ENCODE results near the gene C14orf180.

Gene C14orf180

GRCh38 chr14:104579507-104579906 lies at the start of gene C14orf180:
C14orf180 (plus strand) TSS chr14:104579764; CDS start chr14:104586431, 6,667 bp downstream.
- DNase-seq, result no peak

- no peak for DNase-seq
Observed at GRCh38 chr14:104530646-104531045, 48.9 kb upstream of the C14orf180 start.

DNA sequence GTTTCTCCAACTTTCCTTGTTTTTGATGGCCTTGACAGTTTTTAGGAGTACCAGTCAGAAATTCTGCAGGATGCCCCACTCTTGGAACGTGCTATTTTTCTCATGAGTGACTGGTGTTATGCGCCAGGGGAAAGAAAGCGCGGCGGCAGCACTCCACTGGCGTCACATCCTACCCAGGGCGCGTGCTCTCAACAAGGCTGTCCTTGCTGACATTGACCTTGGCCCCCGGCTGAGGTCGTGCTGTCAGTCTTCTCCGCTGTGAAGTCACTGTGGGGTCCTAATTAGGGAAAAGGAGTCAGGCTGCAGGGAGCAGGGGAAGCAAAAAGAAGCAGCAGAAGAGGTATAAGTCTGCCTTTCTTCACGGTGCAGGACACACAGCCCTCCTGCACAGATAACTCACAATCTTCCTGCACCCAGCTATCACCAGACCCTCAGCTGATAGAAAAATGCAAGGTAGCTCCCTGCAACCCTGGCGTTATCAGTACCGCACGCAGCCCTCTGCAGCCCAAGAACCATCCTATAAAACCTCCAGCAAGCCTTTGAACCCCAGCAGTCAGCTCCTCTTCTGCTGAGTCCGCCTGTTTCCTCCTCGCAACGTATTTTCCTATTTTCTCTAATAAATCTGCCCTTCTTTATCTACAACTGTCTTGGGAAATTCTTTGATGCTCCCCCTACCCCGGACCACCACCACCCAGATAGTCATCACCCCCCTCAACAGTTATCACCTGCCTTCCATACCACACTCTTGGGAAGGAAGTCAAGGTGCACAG lies 48.0 kb upstream of the C14orf180 start:
- no peak for DNase-seq

DNA sequence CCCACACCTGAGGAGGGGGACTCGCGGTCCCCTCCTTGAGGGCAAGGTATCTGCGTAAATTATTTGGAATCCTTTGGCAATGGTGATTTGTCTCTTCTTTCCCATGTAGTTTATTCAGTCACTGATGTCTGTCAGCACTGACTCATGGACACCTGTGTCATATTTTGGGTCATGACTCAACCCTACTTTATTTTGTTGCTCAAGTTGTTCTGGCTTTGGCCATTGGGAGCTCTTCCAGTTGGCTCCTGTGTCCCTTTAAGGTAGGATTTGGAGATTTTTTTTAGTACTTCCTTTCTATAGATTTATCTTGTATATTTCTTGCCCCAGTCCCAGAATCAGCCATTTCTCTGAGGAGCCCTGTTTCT lies 47.4 kb upstream of the C14orf180 start:
- no peak for DNase-seq

DNA sequence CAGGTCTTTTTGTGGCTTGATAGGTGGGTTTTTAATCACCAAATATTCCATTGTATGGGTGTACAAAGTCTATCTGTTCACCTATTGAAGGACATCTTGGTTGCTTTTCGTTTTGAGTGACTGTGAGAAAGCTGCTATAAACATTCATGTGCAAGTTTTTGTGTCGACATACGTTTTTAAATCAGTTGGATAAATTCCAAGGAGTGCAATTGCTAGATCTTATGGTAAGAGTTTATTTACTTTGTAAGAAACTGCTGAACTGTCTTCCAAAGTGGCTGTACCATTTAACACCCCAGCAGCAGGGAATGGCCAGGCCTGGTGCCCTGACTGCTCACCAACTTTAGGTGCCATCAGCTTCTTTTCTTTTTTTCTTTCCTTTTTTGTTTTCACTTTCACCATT lies 45.5 kb upstream of the C14orf180 start:
- DNase-seq, result no peak

- no peak for DNase-seq
Observed at GRCh38 chr14:104536942-104537612, 42.5 kb upstream of the C14orf180 start.

DNA sequence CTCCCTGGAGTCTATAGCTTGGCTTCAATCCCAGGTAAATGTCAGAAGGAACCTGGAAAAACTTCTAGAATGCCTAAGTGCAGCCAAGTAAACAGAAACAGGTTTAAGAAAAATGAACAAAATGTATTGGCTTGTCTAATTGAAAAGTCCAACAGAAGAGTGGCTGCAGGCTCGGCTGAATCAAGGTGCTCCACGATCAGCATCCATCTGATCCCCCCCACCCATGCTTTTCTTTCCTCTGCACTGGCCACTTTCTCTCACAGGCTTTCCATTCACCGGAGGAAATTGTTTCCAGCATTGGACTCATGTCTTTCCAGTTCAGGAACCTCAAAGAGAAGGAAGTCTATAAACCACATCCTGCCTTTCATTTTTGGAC lies 42.0 kb upstream of the C14orf180 start:
- no peak for DNase-seq

GRCh38 chr14:104541905-104542465 lies 37.6 kb upstream of the C14orf180 start:
- DNase-seq, result no peak

DNA sequence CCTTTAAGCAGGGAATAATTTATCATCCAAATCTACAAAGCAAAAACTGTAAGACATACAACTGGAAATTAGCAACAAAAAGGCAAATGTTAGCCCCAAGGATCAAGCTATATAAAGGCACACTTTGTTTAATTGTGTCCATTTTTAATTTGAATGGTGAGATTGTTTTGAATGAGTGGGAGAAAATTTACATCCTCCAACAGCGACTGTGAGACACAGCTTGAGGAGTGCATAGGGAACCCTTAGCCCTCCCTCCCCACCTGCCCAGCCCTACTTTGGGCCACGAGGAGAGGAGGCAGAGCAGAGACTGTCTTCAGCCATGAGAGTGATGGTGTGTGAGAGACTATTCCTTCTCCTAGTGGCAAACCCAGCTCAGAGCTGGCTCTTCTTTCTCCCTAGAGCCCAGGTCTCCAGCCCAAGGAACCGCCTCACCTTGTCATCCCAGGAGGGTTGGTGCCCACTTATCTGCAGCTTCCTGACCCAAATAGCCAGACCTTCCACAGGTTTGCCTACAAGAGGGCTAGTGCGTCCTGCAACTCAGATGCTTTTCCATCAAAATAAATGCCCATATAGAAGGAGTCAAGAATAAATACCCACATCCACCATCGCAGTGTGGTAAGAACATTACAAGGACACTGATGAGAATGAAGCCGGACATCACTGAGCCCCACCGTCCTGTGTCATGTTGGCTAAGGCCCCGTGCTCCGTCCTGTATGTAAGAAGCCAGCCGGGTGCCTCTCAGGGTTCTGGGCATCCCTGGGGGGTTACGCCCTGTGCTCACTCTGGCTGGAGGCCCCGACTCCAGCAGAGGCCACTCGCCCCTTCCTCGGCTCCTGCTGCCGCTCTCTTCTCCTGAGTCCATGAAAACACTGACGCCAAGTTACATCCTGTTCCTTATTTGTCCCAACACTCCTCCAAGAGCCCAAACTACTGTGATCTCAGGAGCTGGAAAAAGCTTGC lies 36.4 kb upstream of the C14orf180 start:
- DNase-seq, result no peak

- no peak for DNase-seq
Observed at GRCh38 chr14:104544362-104544961, 35.1 kb upstream of the C14orf180 start.

DNA sequence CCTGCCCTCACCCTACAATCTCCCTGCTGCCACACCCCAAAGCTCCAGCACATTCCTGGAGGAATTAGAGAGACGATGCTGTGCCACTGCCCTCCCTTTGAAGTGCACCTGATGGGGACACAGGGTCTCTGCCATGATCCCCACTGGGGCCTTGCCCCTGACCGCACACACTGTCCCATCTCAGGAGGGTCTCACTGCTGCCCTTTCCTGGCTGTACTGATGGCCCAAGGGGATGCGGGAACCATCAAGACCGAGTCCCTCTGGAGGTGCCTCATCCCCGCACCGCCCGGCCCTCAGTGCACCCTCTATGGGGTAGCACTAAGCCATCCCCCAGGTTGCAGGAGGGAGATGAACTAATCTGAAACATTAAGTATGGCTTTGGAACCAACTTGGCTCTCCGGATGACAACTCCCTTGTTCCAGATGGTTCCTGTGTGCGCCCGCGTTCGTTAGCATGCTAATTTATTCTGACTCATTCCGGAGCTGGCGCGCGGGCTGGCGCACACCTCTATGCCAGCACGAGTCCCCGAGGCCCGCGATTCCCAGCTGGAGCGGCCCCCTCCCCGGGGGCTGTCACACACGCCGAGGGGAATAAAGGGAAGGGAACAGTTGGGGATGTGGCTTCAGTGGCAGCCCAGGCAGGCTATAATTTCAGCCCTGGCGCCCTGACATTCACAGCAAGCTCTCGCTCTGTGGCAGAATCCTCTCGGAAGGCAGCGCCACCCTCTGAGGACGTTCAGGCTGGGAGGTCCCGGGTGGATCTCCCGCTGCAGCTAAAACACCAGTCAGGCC lies 34.2 kb upstream of the C14orf180 start:
- no peak for DNase-seq

- no peak for DNase-seq
Observed at GRCh38 chr14:104545942-104546501, 33.5 kb upstream of the C14orf180 start.

DNA sequence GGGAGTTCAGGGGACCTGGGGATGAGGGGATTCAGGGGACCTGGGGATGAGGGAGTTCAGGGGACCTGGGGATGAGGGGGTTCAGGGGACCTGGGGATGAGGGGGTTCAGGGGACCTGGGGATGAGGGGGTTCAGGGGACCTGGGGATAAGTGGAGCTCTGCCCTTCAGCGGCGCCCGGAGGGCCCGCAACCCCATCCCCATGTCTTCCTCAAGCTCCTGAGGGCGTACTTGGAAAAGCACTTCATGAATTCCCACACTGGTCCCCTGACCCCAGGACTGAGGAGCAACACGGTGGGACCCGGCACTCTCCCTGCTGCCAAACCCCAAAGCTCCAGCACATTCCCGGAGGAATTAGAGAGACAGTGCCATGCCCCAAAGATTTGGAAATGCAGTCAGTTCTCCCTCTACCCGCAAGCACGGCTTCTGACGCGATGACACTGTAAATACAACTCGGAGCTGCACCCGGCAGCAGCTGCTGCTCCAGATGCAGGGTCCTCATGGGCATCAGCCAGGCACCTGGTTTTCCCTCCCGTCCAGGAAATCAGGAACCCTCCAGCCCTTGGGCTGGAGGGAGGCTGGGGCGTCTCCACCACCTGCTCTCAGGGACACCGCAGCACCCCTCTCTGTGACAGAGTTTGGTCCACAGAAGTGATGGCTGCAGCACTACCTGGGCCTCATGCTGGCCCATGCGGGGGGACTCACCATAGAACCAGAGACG lies 32.8 kb upstream of the C14orf180 start:
- no peak for DNase-seq

- DNase-seq, result no peak
Observed at GRCh38 chr14:104547310-104547997, 32.1 kb upstream of the C14orf180 start.

DNA sequence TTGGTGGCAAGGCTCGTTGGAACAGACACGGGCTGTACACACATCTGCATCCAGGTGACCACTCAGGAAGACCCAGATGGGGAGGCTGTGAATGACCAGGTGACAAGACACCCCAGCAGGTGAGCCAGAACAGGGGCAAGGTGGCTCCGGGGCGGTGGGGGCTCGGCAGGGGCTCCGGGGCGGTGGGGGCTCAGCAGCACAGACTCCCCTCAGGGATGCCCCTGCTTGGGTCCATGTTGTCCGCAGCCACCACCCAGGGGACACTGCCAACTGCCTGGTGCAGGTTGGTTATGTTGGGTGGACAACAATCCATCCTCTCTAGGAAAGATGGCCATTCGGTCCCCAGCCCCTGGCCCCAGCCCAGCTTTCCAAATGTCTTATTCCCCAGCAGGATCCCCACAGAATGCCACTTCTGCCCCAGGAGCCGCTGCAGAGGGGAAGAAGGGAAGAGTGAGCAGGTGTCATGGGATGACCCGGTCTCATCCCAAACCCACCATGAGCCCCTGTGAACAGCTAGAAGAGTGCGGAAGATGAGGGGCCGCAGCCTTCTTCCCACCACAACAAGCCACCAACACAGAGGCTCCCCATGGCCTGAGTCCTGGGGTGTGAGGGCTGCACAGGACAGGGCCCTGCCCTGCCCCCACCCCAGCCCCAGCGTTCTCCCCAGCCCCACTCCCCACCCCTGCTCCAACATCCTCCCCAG lies 31.4 kb upstream of the C14orf180 start:
- no peak for DNase-seq

DNA sequence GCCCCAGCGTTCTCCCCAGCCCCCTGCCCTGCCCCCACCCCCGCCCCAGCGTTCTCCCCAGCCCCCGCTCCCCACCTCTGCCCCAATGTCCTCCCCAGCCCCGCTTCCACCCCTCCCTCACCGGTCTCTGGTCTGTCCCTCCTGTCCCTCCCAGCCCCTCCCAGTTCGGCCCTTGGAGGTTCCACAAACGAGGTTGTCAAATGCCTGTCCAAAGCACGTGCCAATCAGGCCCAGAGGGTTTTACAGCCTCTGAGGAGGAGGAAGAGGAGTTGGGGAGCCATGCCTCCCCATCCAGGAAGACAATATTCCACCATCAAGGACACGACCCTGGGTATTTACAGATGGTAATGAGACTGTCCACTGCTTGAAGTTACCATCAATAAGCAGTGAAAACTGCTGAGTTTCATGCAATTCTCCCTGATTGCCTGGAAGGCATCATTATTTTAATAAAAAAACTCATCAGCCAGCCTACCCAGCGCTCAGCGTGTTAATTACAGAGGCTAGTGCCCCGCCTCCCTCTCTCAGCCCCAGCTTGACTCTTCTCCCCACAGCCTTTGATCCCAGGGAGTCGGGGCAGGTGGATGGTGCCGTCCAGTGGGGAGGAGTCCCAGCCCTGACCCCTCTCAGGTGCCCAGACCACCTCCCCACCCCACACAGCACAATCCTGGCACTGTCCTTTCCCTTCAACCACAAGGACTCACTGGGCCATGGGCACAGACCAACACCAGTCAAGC lies 30.6 kb upstream of the C14orf180 start:
- no peak for DNase-seq

DNA sequence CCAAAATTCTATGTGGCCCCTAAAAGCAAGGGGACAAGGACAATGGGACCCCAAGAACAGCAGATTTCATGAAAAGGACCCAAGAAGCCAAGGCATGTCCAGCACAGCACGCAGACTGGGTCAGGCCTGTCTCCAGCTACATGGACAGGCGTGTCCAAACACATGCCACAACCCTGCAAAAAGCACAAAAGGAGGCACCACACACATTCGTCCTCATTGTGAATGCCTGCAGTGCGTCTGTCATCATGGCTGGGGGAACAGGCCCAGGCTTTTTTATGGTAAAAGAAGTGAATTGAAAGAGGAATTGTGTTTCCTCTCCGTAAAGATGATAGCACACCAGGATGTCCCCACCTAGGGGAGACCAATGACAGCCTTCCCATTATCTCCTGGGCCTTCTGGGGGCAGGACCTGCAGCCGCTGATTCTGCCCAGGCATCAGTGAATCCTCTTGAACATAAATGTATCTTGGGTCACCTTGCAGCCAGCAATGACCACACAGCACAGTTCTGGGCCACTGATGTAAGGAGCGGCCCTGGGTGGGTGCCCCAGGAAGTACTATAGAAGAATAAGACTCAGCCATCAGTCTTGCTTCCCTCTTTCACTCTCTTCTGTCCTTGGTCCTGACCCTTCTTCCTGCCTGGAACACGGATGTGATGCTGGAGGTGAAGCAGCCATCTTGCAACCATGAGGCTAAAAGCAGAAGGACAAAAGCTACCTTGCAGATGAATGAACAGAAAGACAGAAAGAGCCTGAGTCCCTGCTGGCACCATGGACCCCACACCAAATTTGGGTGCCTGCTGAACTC lies 29.8 kb upstream of the C14orf180 start:
- DNase-seq, result no peak

- DNase-seq, result no peak
Observed at GRCh38 chr14:104550340-104550860, 29.2 kb upstream of the C14orf180 start.
